Stimulated activated memory B cell treated with anti-CD40 and anti-IgM and Interleukin-4, amounts not matched to agents 10 μg/mL and 1 μg/mL and 100 μg/mL, for 72 hours (primary cell): Measurements from ENCODE around the gene TMEM121B.

Source experiments
- ATAC-seq: fragments of 150-1000 bp; cut with Tn5 transposase; 2 replicates; pipeline ENCODE4 v1.10.0; 2021
- H3K27ac Mint-ChIP-seq: one replicate; pipeline ENCODE4 v1.8.0; 2022; ENCODE audit warnings: mild to moderate bottlenecking, mixed read lengths
- H3K27me3 Mint-ChIP-seq: one replicate; pipeline ENCODE4 v1.8.0; 2022; ENCODE audit warnings: mixed read lengths
- H3K36me3 Mint-ChIP-seq: one replicate; pipeline ENCODE4 v1.8.0; 2022; ENCODE audit warnings: mixed read lengths
- H3K4me1 Mint-ChIP-seq: one replicate; pipeline ENCODE4 v1.8.0; 2022; ENCODE audit warnings: mixed read lengths
- H3K4me3 Mint-ChIP-seq: one replicate; pipeline ENCODE4 v1.8.0; 2022; ENCODE audit warnings: mild to moderate bottlenecking, moderate library complexity, mixed read lengths
- H3K9me3 Mint-ChIP-seq: one replicate; pipeline ENCODE4 v1.8.0; 2022; ENCODE audit warnings: mixed read lengths

TMEM121B gene

GRCh38 chr22:17108256-17109112, 12.7 kb downstream of the TMEM121B start:
- Mint-ChIP-seq H3K9me3 (no peaks in the 10 kb centered on the region), H3K4me3 (no peak overlapping the region), H3K4me1 (no peaks in the 10 kb centered on the region), H3K36me3 (peaks cover 47% of the 10 kb centered on the region), H3K27ac (no peak overlapping the region), H3K27me3 (no peaks in the 10 kb centered on the region)
- ATAC-seq, result no peak

GRCh38 chr22:17107547-17107810, 13.7 kb downstream of the TMEM121B start:
- no peak for ATAC-seq
- Mint-ChIP-seq H3K27ac (no peak overlapping the region), H3K27me3 (no peaks in the 10 kb centered on the region), H3K4me1 (no peaks in the 10 kb centered on the region), H3K36me3 (peaks cover 54% of the 10 kb centered on the region), H3K4me3 (no peak overlapping the region), H3K9me3 (no peaks in the 10 kb centered on the region)

GRCh38 chr22:17106785-17107546, 14.2 kb downstream of the TMEM121B start:
- Mint-ChIP-seq H3K4me3 (no peak overlapping the region), H3K9me3 (no peaks in the 10 kb centered on the region), H3K27me3 (no peaks in the 10 kb centered on the region), H3K4me1 (peaks cover 5% of the 10 kb centered on the region), H3K36me3 (peaks cover 59% of the 10 kb centered on the region), H3K27ac (no peak overlapping the region)
- no peak for ATAC-seq

DNA sequence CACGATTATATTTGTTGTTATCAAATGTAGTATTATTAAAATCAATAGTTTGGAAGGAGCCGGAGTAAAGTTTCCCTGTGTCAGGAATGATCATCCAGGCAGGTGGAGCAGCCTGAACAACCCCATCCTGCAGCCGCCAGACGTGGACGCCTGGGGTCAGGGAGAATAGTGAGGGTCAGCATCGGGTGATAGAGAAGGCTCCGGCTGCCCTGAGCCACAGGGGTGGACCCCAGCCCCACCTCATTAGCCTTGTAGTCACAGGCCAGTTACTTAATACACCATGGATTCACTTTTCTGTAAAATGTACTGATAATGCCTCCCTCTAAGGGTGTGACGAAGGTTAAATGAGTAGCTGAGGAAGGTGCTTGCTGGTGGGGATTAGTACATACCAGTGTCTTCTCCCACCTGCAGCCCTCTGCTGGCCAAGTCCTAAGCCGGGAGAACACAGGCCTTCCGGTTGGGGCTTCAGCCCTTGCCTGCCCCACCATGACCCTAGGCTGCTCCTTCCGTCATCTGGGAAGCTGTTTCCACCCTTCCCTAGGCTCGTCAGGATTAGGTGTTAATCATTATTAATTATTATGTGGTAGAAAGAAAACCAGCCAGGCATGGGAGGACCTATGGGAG, 14.9 kb downstream of the TMEM121B start:
- Mint-ChIP-seq H3K9me3 (no peaks in the 10 kb centered on the region), H3K4me3 (no peak overlapping the region), H3K27me3 (no peaks in the 10 kb centered on the region), H3K27ac (no peak overlapping the region), H3K36me3 (peaks cover 66% of the 10 kb centered on the region), H3K4me1 (peaks cover 8% of the 10 kb centered on the region)
- ATAC-seq, result no peak

GRCh38 chr22:17105143-17106129, 15.7 kb downstream of the TMEM121B start:
- Mint-ChIP-seq H3K9me3 (no peaks in the 10 kb centered on the region), H3K27me3 (no peaks in the 10 kb centered on the region), H3K36me3 (peaks cover 66% of the 10 kb centered on the region), H3K4me1 (peaks cover 8% of the 10 kb centered on the region), H3K4me3 (no peak overlapping the region), H3K27ac (no peak overlapping the region)
- no peak for ATAC-seq

- no peaks in the 10 kb centered on the region for H3K27me3 Mint-ChIP-seq
- H3K36me3 Mint-ChIP-seq, result peaks cover 70% of the 10 kb centered on the region
- H3K4me1 Mint-ChIP-seq, result peaks cover 8% of the 10 kb centered on the region
- no peaks in the 10 kb centered on the region for H3K9me3 Mint-ChIP-seq
- no peak overlapping the region for H3K27ac Mint-ChIP-seq
- no peak overlapping the region for H3K4me3 Mint-ChIP-seq
- no peak for ATAC-seq
Observed at GRCh38 chr22:17104336-17104935, 16.7 kb downstream of the TMEM121B start.

GRCh38 chr22:17103351-17103750, 17.8 kb downstream of the TMEM121B start:
- Mint-ChIP-seq H3K4me3 (no peak overlapping the region), H3K9me3 (no peaks in the 10 kb centered on the region), H3K27ac (no peak overlapping the region), H3K27me3 (no peaks in the 10 kb centered on the region), H3K4me1 (peaks cover 18% of the 10 kb centered on the region), H3K36me3 (peaks cover 78% of the 10 kb centered on the region)
- ATAC-seq, result no peak

- Mint-ChIP-seq H3K27ac (no peak overlapping the region), H3K4me1 (peaks cover 27% of the 10 kb centered on the region), H3K9me3 (no peaks in the 10 kb centered on the region), H3K36me3 (peaks cover 76% of the 10 kb centered on the region), H3K27me3 (no peaks in the 10 kb centered on the region), H3K4me3 (no peak overlapping the region)
- no peak for ATAC-seq
Observed at GRCh38 chr22:17102297-17102667, 18.9 kb downstream of the TMEM121B start.

DNA sequence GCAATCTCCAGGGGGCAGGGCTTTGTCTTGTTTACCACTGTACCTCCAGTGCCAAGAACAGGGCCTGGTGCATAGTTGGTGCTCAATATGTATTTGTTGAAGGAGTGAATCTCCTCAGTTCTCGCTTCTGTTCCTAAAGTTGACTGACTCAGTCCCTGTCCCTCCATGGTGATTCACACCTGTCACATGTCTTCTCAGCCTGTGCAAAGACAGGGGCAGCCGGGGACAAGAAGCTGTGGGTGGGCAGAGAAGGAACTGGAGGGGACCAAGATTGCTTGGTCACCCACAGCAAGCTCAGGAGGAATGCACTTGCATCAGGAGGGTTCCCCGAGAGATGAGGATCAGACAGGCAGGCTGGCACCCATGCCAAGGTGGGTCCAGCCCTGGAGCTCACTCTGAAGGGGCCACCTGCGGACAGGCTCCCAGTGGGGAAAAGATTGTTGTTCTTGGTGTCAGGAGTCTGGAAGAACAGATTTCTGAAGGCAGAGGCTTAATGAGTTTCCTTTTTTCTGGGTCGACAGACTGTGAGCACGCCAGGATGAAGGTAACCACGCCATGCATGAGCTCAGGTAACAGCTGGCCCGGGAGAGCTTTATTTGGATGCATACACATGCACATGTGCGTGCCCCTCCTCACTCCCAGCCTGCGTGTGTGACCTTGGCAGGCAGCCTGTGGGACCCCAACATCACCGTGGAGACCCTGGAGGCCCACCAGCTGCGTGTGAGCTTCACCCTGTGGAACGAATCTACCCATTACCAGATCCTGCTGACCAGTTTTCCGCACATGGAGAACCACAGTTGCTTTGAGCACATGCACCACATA, 19.5 kb downstream of the TMEM121B start:
- H3K4me1 Mint-ChIP-seq, result peaks cover 32% of the 10 kb centered on the region
- peaks cover 72% of the 10 kb centered on the region for H3K36me3 Mint-ChIP-seq
- H3K27ac Mint-ChIP-seq, result no peak overlapping the region
- no peaks in the 10 kb centered on the region for H3K27me3 Mint-ChIP-seq
- no peaks in the 10 kb centered on the region for H3K9me3 Mint-ChIP-seq
- H3K4me3 Mint-ChIP-seq, result no peak overlapping the region
- ATAC-seq, result no peak

- Mint-ChIP-seq H3K4me3 (no peak overlapping the region), H3K4me1 (peaks cover 32% of the 10 kb centered on the region), H3K27me3 (no peaks in the 10 kb centered on the region), H3K9me3 (no peaks in the 10 kb centered on the region), H3K36me3 (peaks cover 68% of the 10 kb centered on the region), H3K27ac (no peak overlapping the region)
- no peak for ATAC-seq
Observed at GRCh38 chr22:17100621-17101020, 20.5 kb downstream of the TMEM121B start.

GRCh38 chr22:17098379-17098819, 22.8 kb downstream of the TMEM121B start:
- no peak overlapping the region for H3K4me3 Mint-ChIP-seq
- H3K36me3 Mint-ChIP-seq, result peaks cover 55% of the 10 kb centered on the region
- ATAC-seq, result peak; percentile 65

DNA sequence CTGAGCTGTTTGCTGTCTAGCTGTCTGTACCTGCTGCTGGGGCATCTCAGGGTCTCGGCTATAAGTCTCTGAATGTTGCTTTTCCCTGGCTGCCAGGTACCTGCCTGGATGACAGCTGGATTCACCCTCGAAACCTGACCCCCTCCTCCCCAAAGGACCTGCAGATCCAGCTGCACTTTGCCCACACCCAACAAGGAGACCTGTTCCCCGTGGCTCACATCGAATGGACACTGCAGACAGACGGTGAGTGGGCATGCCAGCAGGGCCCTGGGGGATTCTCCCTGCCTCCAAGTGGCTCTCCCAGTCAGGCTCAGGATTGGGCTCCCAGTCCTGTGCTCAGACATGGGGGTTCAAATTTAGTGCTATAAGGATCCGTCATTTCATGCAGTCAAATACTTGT, 23.5 kb downstream of the TMEM121B start:
- no peak for ATAC-seq
- Mint-ChIP-seq H3K27me3 (no peaks in the 10 kb centered on the region), H3K4me3 (no peak overlapping the region), H3K27ac (no peak overlapping the region), H3K4me1 (peaks cover 36% of the 10 kb centered on the region), H3K9me3 (no peaks in the 10 kb centered on the region), H3K36me3 (peaks cover 51% of the 10 kb centered on the region)

More at GRCh38 chr22:17098379-17098819, 22.8 kb downstream of the TMEM121B start:
- no peaks in the 10 kb centered on the region for H3K9me3 Mint-ChIP-seq
- no peaks in the 10 kb centered on the region for H3K27me3 Mint-ChIP-seq
- peaks cover 32% of the 10 kb centered on the region for H3K4me1 Mint-ChIP-seq
- peak overlapping the region; percentile 41 for H3K27ac Mint-ChIP-seq

DNA sequence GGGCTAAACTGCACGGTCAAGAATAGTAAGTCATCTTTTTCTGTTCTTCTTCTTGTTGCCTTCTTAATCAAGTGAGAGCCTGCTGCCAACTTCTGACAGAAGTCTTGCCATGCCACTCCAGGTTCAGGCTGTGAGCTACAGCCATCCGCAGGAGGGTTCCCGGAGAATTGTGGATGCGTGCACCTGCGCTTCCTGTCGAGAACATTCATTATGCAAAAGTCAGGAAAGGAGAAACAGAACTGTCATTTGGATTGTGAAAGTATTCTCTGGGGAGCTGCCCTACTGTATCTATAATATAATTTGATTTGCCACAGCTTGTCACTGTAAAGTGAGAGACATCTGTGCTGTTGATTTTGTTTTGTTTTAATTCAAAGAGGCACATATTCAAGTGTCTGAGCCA, 24.1 kb downstream of the TMEM121B start:
- no peak overlapping the region for H3K27ac Mint-ChIP-seq
- no peaks in the 10 kb centered on the region for H3K27me3 Mint-ChIP-seq
- no peaks in the 10 kb centered on the region for H3K9me3 Mint-ChIP-seq
- peaks cover 45% of the 10 kb centered on the region for H3K36me3 Mint-ChIP-seq
- H3K4me1 Mint-ChIP-seq, result peaks cover 36% of the 10 kb centered on the region
- ATAC-seq, result no peak
- no peak overlapping the region for H3K4me3 Mint-ChIP-seq

- H3K36me3 Mint-ChIP-seq, result peaks cover 35% of the 10 kb centered on the region
- no peaks in the 10 kb centered on the region for H3K27me3 Mint-ChIP-seq
- H3K4me1 Mint-ChIP-seq, result peaks cover 36% of the 10 kb centered on the region
- ATAC-seq, result no peak
- H3K4me3 Mint-ChIP-seq, result no peak overlapping the region
- no peaks in the 10 kb centered on the region for H3K9me3 Mint-ChIP-seq
- no peak overlapping the region for H3K27ac Mint-ChIP-seq
Observed at GRCh38 chr22:17096071-17096470, 25.1 kb downstream of the TMEM121B start.
